ENCODE data around the gene MRPL51. TPM values are rescaled to one million over a fixed set of nuclear protein-coding genes. Genes with fewer than 3 reads are reported as not detected.
"Not testable (repeated sequence)": the region's sequence is repeated elsewhere in the genome, so short reads cannot be mapped to it uniquely, and the experiment has no call there.

The MRPL51 gene
- total RNA-seq, 1 donor: 68.8 TPM

DNA sequence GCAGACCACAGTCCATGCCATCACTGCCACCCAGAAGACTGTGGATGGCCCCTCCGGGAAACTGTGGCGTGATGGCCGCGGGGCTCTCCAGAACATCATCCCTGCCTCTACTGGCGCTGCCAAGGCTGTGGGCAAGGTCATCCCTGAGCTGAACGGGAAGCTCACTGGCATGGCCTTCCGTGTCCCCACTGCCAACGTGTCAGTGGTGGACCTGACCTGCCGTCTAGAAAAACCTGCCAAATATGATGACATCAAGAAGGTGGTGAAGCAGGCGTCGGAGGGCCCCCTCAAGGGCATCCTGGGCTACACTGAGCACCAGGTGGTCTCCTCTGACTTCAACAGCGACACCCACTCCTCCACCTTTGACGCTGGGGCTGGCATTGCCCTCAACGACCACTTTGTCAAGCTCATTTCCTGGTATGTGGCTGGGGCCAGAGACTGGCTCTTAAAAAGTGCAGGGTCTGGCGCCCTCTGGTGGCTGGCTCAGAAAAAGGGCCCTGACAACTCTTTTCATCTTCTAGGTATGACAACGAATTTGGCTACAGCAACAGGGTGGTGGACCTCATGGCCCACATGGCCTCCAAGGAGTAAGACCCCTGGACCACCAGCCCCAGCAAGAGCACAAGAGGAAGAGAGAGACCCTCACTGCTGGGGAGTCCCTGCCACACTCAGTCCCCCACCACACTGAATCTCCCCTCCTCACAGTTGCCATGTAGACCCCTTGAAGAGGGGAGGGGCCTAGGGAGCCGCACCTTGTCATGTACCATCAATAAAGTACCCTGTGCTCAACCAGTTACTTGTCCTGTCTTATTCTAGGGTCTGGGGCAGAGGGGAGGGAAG lies 44.7 kb upstream of the MRPL51 start:
- TF ChIP-seq, protein P1, sequence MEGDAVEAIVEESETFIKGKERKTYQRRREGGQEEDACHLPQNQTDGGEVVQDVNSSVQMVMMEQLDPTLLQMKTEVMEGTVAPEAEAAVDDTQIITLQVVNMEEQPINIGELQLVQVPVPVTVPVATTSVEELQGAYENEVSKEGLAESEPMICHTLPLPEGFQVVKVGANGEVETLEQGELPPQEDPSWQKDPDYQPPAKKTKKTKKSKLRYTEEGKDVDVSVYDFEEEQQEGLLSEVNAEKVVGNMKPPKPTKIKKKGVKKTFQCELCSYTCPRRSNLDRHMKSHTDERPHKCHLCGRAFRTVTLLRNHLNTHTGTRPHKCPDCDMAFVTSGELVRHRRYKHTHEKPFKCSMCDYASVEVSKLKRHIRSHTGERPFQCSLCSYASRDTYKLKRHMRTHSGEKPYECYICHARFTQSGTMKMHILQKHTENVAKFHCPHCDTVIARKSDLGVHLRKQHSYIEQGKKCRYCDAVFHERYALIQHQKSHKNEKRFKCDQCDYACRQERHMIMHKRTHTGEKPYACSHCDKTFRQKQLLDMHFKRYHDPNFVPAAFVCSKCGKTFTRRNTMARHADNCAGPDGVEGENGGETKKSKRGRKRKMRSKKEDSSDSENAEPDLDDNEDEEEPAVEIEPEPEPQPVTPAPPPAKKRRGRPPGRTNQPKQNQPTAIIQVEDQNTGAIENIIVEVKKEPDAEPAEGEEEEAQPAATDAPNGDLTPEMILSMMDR (IDR thresholded peaks at IDR 0.05; ENCODE audit: extremely low read depth, low read depth, low read length): peak; percentile 72
- not testable (repeated sequence) for H3K9me3 ChIP-seq (ENCODE audit: low read depth, low read length); H3K27me3 ChIP-seq (ENCODE audit: insufficient read depth, low read length); H2AFZ ChIP-seq (ENCODE audit: low read length)
- peaks cover 42% of the 10 kb centered on the region for H3K79me2 ChIP-seq (ENCODE audit: insufficient read depth, low read length)
- peaks cover 69% of the 10 kb centered on the region for H3K36me3 ChIP-seq (ENCODE audit: insufficient read depth, low read length)
- DNase-seq (ENCODE audit: insufficient read length, low spot score, missing footprints): peak; percentile 78
- H3K27ac ChIP-seq (ENCODE audit: low read depth, low read length): peak overlapping the region; percentile 95
- H4K20me1 ChIP-seq (ENCODE audit: insufficient read depth, low read length): peaks cover 57% of the 10 kb centered on the region
- peak overlapping the region; percentile 95 for H3K4me3 ChIP-seq (ENCODE audit: insufficient read depth, low read length)
- H3K4me2 ChIP-seq (ENCODE audit: insufficient read depth, low read length): peak overlapping the region; percentile 98
- H3K4me1 ChIP-seq (ENCODE audit: insufficient read depth, low read length): peaks cover 40% of the 10 kb centered on the region

- Histone ChIP-seq H3K79me2 (ENCODE audit: insufficient read depth, low read length) (peaks cover 35% of the 10 kb centered on the region), H3K4me3 (ENCODE audit: insufficient read depth, low read length) (peak overlapping the region; percentile 95), H3K9me3 (ENCODE audit: low read depth, low read length) (no peaks in the 10 kb centered on the region), H3K4me2 (ENCODE audit: insufficient read depth, low read length) (peak overlapping the region; percentile 98), H2AFZ (ENCODE audit: low read length) (no peak overlapping the region), H3K4me1 (ENCODE audit: insufficient read depth, low read length) (peaks cover 48% of the 10 kb centered on the region), H3K27me3 (ENCODE audit: insufficient read depth, low read length) (no peaks in the 10 kb centered on the region), H3K36me3 (ENCODE audit: insufficient read depth, low read length) (peaks cover 64% of the 10 kb centered on the region), H3K27ac (ENCODE audit: low read depth, low read length) (peak overlapping the region; percentile 95), H4K20me1 (ENCODE audit: insufficient read depth, low read length) (peaks cover 57% of the 10 kb centered on the region)
- TF ChIP-seq, protein P1 (IDR thresholded peaks at IDR 0.05; ENCODE audit: extremely low read depth, low read depth, low read length): no peak
- DNase-seq (ENCODE audit: insufficient read length, low spot score, missing footprints): peak; percentile 84
These were observed 44.0 kb upstream of the MRPL51 start for GRCh38 chr12:6536894-6537579.

DNA sequence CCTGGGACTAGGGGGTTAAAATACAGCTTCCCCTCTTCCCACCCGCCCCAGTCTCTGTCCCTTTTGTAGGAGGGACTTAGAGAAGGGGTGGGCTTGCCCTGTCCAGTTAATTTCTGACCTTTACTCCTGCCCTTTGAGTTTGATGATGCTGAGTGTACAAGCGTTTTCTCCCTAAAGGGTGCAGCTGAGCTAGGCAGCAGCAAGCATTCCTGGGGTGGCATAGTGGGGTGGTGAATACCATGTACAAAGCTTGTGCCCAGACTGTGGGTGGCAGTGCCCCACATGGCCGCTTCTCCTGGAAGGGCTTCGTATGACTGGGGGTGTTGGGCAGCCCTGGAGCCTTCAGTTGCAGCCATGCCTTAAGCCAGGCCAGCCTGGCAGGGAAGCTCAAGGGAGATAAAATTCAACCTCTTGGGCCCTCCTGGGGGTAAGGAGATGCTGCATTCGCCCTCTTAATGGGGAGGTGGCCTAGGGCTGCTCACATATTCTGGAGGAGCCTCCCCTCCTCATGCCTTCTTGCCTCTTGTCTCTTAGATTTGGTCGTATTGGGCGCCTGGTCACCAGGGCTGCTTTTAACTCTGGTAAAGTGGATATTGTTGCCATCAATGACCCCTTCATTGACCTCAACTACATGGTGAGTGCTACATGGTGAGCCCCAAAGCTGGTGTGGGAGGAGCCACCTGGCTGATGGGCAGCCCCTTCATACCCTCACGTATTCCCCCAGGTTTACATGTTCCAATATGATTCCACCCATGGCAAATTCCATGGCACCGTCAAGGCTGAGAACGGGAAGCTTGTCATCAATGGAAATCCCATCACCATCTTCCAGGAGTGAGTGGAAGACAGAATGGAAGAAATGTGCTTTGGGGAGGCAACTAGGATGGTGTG lies 43.1 kb upstream of the MRPL51 start:
- Histone ChIP-seq H2AFZ (ENCODE audit: low read length) (no peak overlapping the region), H3K4me3 (ENCODE audit: insufficient read depth, low read length) (peak overlapping the region; percentile 95), H3K27me3 (ENCODE audit: insufficient read depth, low read length) (no peaks in the 10 kb centered on the region), H3K36me3 (ENCODE audit: insufficient read depth, low read length) (peaks cover 62% of the 10 kb centered on the region), H3K4me2 (ENCODE audit: insufficient read depth, low read length) (peak overlapping the region; percentile 98), H3K27ac (ENCODE audit: low read depth, low read length) (peak overlapping the region; percentile 95), H3K9me3 (ENCODE audit: low read depth, low read length) (no peaks in the 10 kb centered on the region), H3K79me2 (ENCODE audit: insufficient read depth, low read length) (peaks cover 31% of the 10 kb centered on the region), H4K20me1 (ENCODE audit: insufficient read depth, low read length) (peaks cover 57% of the 10 kb centered on the region), H3K4me1 (ENCODE audit: insufficient read depth, low read length) (peaks cover 51% of the 10 kb centered on the region)
- TF ChIP-seq, protein P1 (IDR thresholded peaks at IDR 0.05; ENCODE audit: extremely low read depth, low read depth, low read length): no peak
- peak; percentile 64 for DNase-seq (ENCODE audit: insufficient read length, low spot score, missing footprints)

Measured in osteoblast (primary cell).